Measurements from ENCODE around the gene POU6F2. TPM values are rescaled to one million over a fixed set of nuclear protein-coding genes. Genes with fewer than 3 reads are reported as not detected.
"Not testable (repeated sequence)": the region's sequence is repeated elsewhere in the genome, so short reads cannot be mapped to it uniquely, and the experiment has no call there.

Gene POU6F2
- total RNA-seq, 1 experiment from 2014 or later = not detected

GRCh38 chr7:39304178-39304577 lies 326.5 kb downstream of the POU6F2 start:
- DNase-seq (ENCODE audit: low spot score) = no peak

GRCh38 chr7:39304668-39305405 lies 327.1 kb downstream of the POU6F2 start:
- peak; percentile 48 for DNase-seq (ENCODE audit: low spot score)

GRCh38 chr7:39306016-39306570 lies 328.4 kb downstream of the POU6F2 start:
- DNase-seq (ENCODE audit: low spot score) = peak; percentile 52

GRCh38 chr7:39310699-39311098 lies 333.0 kb downstream of the POU6F2 start:
- peak; percentile 53 for DNase-seq (ENCODE audit: low spot score)

- no peak for DNase-seq (ENCODE audit: low spot score)
Measured at GRCh38 chr7:39312254-39312989, 334.7 kb downstream of the POU6F2 start.

GRCh38 chr7:39313376-39313775 lies 335.7 kb downstream of the POU6F2 start:
- DNase-seq (ENCODE audit: low spot score) = no peak

GRCh38 chr7:39313974-39314373 lies 336.3 kb downstream of the POU6F2 start:
- no peak for DNase-seq (ENCODE audit: low spot score)

GRCh38 chr7:39317107-39317506 lies 339.4 kb downstream of the POU6F2 start:
- no peak for DNase-seq (ENCODE audit: low spot score)

- no peak for DNase-seq (ENCODE audit: low spot score)
Measured at GRCh38 chr7:39317896-39318295, 340.2 kb downstream of the POU6F2 start.

- DNase-seq (ENCODE audit: low spot score) = no peak
Measured at GRCh38 chr7:39321245-39321644, 343.5 kb downstream of the POU6F2 start.

- no peak for DNase-seq (ENCODE audit: low spot score)
Measured at GRCh38 chr7:39321909-39322498, 344.3 kb downstream of the POU6F2 start.

- DNase-seq (ENCODE audit: low spot score) = no peak
Measured at GRCh38 chr7:39324139-39324760, 346.5 kb downstream of the POU6F2 start.

- DNase-seq (ENCODE audit: low spot score) = not testable (repeated sequence)
Measured at GRCh38 chr7:39331607-39332006, 353.9 kb downstream of the POU6F2 start.

GRCh38 chr7:39332142-39332541 lies 354.4 kb downstream of the POU6F2 start:
- no peak for DNase-seq (ENCODE audit: low spot score)

- no peak for DNase-seq (ENCODE audit: low spot score)
Measured at GRCh38 chr7:39333701-39334100, 356.0 kb downstream of the POU6F2 start.

- peak; percentile 58 for DNase-seq (ENCODE audit: low spot score)
Measured at GRCh38 chr7:39336442-39336841, 358.7 kb downstream of the POU6F2 start.

- no peak for DNase-seq (ENCODE audit: low spot score)
Measured at GRCh38 chr7:39338716-39339115, 361.0 kb downstream of the POU6F2 start.

GRCh38 chr7:39339591-39339990 lies 361.9 kb downstream of the POU6F2 start:
- no peak for DNase-seq (ENCODE audit: low spot score)

- DNase-seq (ENCODE audit: low spot score) = no peak
Measured at GRCh38 chr7:39341083-39341482, 363.4 kb downstream of the POU6F2 start.

GRCh38 chr7:39342763-39343162 lies 365.1 kb downstream of the POU6F2 start:
- no peak for DNase-seq (ENCODE audit: low spot score)

GRCh38 chr7:39349452-39350123 lies 371.9 kb downstream of the POU6F2 start:
- DNase-seq (ENCODE audit: low spot score) = no peak

All from A172 (cell line).